Keratinocyte (primary cell): Measurements from ENCODE around the gene PIK3CG. TPM values are rescaled to one million over a fixed set of nuclear protein-coding genes. Genes with fewer than 3 reads are reported as not detected.

ENCODE experiments used
- DNase-seq: peaks from one replicate; pipeline ENCODE4 v3.0.0-alpha.2; 2011; ENCODE audit warnings: low read depth, missing footprints, low spot score
- FAIRE-seq: peaks from 2 replicates; lab custom pipeline; 2011; peaks lifted over from hg19 to GRCh38; lab: Jason Lieb, UNC
- H2AFZ ChIP-seq: 2 replicates; pipeline ENCODE4 v1.6.0; 2012; ENCODE audit warnings: low read length, control low read depth, inconsistent platforms; ENCODE audit not compliant: control insufficient read depth
- H3K27ac ChIP-seq: 2 replicates; pipeline ENCODE4 v1.5.1; 2011; ENCODE audit warnings: low read length; ENCODE audit not compliant: control insufficient read depth, insufficient read depth
- H3K27me3 ChIP-seq: 3 replicates; pipeline ENCODE4 v1.6.0; 2011; ENCODE audit warnings: low read length; ENCODE audit not compliant: control insufficient read depth, insufficient read depth; ENCODE audit errors: extremely low read depth
- H3K36me3 ChIP-seq, 2 experiments: 2 replicates in 1 of 2; 3 replicates in 1 of 2; pipeline ENCODE4 v1.5.1; 2011; ENCODE audit warnings: low read length in 2 of 2, mild to moderate bottlenecking in 1 of 2; ENCODE audit not compliant: control insufficient read depth in 2 of 2, insufficient read depth in 2 of 2; ENCODE audit errors: extremely low read depth in 1 of 2
- H3K4me1 ChIP-seq: 3 replicates; pipeline ENCODE4 v1.5.1; 2011; ENCODE audit warnings: low read length; ENCODE audit not compliant: control insufficient read depth, insufficient read depth; ENCODE audit errors: extremely low read depth
- H3K4me2 ChIP-seq: 3 replicates; pipeline ENCODE4 v1.6.0; 2011; ENCODE audit warnings: low read depth, low read length; ENCODE audit not compliant: control insufficient read depth, insufficient read depth; ENCODE audit errors: extremely low read depth
- H3K4me3 ChIP-seq, 3 experiments: fragments of 200-600 bp in 1 of 3; sonication (generic) in 1 of 3; 2 replicates in 2 of 3; 3 replicates in 1 of 3; pipeline ENCODE4 v1.5.1; 2011 to 2016; ENCODE audit warnings: low read length in 3 of 3, mild to moderate bottlenecking in 3 of 3, control low read depth in 2 of 3, inconsistent platforms in 1 of 3, low read depth in 1 of 3, mixed read lengths in 1 of 3, mixed run types in 1 of 3, moderate library complexity in 1 of 3; ENCODE audit not compliant: control insufficient read depth in 2 of 3, insufficient read depth in 2 of 3; ENCODE audit errors: extremely low read depth in 1 of 3
- H3K79me2 ChIP-seq: 2 replicates; pipeline ENCODE4 v1.6.0; 2012; ENCODE audit warnings: low read length; ENCODE audit not compliant: control insufficient read depth, insufficient read depth
- H3K9ac ChIP-seq: 3 replicates; pipeline ENCODE4 v1.6.0; 2011; ENCODE audit warnings: low read length; ENCODE audit not compliant: control insufficient read depth, insufficient read depth; ENCODE audit errors: extremely low read depth
- H3K9me1 ChIP-seq: 3 replicates; pipeline ENCODE4 v1.6.0; 2011; ENCODE audit warnings: low read length; ENCODE audit not compliant: control insufficient read depth, insufficient read depth; ENCODE audit errors: extremely low read depth
- H3K9me3 ChIP-seq: 2 replicates; pipeline ENCODE4 v1.5.1; 2012; ENCODE audit warnings: low read depth, low read length; ENCODE audit not compliant: control insufficient read depth
- H4K20me1 ChIP-seq: 3 replicates; pipeline ENCODE4 v1.6.0; 2011; ENCODE audit warnings: low read length; ENCODE audit not compliant: control insufficient read depth, insufficient read depth; ENCODE audit errors: extremely low read depth
- CTCF ChIP-seq, 3 experiments: IDR thresholded peaks in 1 of 3; conservative IDR thresholded peaks in 1 of 3; optimal IDR thresholded peaks in 1 of 3; 2 replicates in 2 of 3; 3 replicates in 1 of 3; pipeline versions ENCODE3 to v1.5.1; 2011; ENCODE audit warnings: low read length in 3 of 3, mild to moderate bottlenecking in 3 of 3, moderate library complexity in 2 of 3, control low read depth in 1 of 3, inconsistent platforms in 1 of 3; ENCODE audit not compliant: insufficient read depth in 2 of 3; ENCODE audit errors: extremely low read depth in 1 of 3
- EZH2 ChIP-seq: IDR thresholded peaks from one replicate; pipeline ENCODE4 v1.6.1; 2012; ENCODE audit warnings: inconsistent platforms, mild to moderate bottlenecking, low read length, moderate library complexity
- dilution Hi-C: fragments of 300-500 bp; cut with MboI; formaldehyde crosslinking; loops from one replicate; pipeline ENCODE4 v1.7.0; 2020; ENCODE audit warnings: low sequenced_read_pairs; ENCODE audit not compliant: extremely low pct_ligation_motif_present
- polyA plus RNA-seq, 5 experiments: library from polyadenylated mRNA; depleted of rRNA in 3 of 5; stranded (reverse) in 3 of 5; stranded (forward) in 1 of 5; unstranded in 1 of 5; fragments of >200 nt; gene quantifications; 1 replicate in 1 of 5; 2 replicates in 3 of 5; 3 replicates in 1 of 5; pipeline versions ENCODE4 v1.2.1 to v1.2.3, GENCODE V29; 2011 to 2012; ENCODE audit warnings: missing spikeins in 2 of 5, low read depth in 1 of 5, low replicate concordance in 1 of 5

Gene PIK3CG
- polyA plus RNA-seq, 1 donor (not counting 4 experiments of a cell fraction or from before 2014, with no cell fraction given), result not detected

- TF ChIP-seq CTCF (optimal IDR thresholded peaks at IDR 0.05 in 1 of 3, IDR thresholded peaks at IDR 0.05 in 1 of 3, conservative IDR thresholded peaks at IDR 0.05 in 1 of 3; ENCODE audit: extremely low read depth in 1 of 3, insufficient read depth in 2 of 3, low read length in 3 of 3) (no peak), EZH2 (no peak)
- H3K36me3 ChIP-seq, result no peaks in the 10 kb centered on the region
- no peak overlapping the region for H2AFZ ChIP-seq
- no peak overlapping the region for H3K9ac ChIP-seq
- dilution Hi-C loops, result no loop called here
- no peak overlapping the region for H3K4me2 ChIP-seq
- peaks cover 2% of the 10 kb centered on the region for H3K27me3 ChIP-seq
- FAIRE-seq, result no peak
- no peak overlapping the region for H3K27ac ChIP-seq
- no peak for DNase-seq
- H3K4me3 ChIP-seq, result no peak overlapping the region
- no peaks in the 10 kb centered on the region for H3K9me3 ChIP-seq
- no peaks in the 10 kb centered on the region for H4K20me1 ChIP-seq
- H3K4me1 ChIP-seq, result no peaks in the 10 kb centered on the region
- H3K9me1 ChIP-seq, result no peaks in the 10 kb centered on the region
- no peaks in the 10 kb centered on the region for H3K79me2 ChIP-seq
Measured at GRCh38 chr7:106881984-106882383, 16.9 kb downstream of the PIK3CG start.

GRCh38 chr7:106883456-106884026 lies 18.5 kb downstream of the PIK3CG start:
- H3K9me3 ChIP-seq, result no peaks in the 10 kb centered on the region
- DNase-seq (no peak), FAIRE-seq (no peak)
- no peaks in the 10 kb centered on the region for H4K20me1 ChIP-seq
- H3K9ac ChIP-seq, result no peak overlapping the region
- no peak overlapping the region for H2AFZ ChIP-seq
- no peak overlapping the region for H3K4me2 ChIP-seq
- no peaks in the 10 kb centered on the region for H3K79me2 ChIP-seq
- H3K9me1 ChIP-seq, result no peaks in the 10 kb centered on the region
- H3K27me3 ChIP-seq, result no peaks in the 10 kb centered on the region
- no peak for TF ChIP-seq CTCF (optimal IDR thresholded peaks at IDR 0.05 in 1 of 3, IDR thresholded peaks at IDR 0.05 in 1 of 3, conservative IDR thresholded peaks at IDR 0.05 in 1 of 3; ENCODE audit: extremely low read depth in 1 of 3, insufficient read depth in 2 of 3, low read length in 3 of 3)
- no peak for TF ChIP-seq EZH2
- dilution Hi-C loops, result no loop called here
- no peaks in the 10 kb centered on the region for H3K4me1 ChIP-seq
- H3K27ac ChIP-seq, result no peak overlapping the region
- H3K36me3 ChIP-seq, result no peaks in the 10 kb centered on the region
- no peak overlapping the region for H3K4me3 ChIP-seq
